Hepatocyte (in vitro differentiated cells): Measurements from ENCODE around the gene RUBCN. TPM values are rescaled to one million over a fixed set of nuclear protein-coding genes. Genes with fewer than 3 reads are reported as not detected.

Experiments
- DNase-seq: peaks from one replicate; pipeline ENCODE4 v3.0.0-alpha.2; 2016; ENCODE audit warnings: low spot score
- H2AFZ ChIP-seq: fragments of 200-600 bp; sonication (generic); 2 replicates; pipeline ENCODE4 v1.6.0; 2016; ENCODE audit warnings: antibody characterized with exemption, mild to moderate bottlenecking
- H3K27ac ChIP-seq: fragments of 200-600 bp; sonication (generic); 2 replicates; pipeline ENCODE4 v1.5.1; 2016; ENCODE audit warnings: mild to moderate bottlenecking
- H3K27me3 ChIP-seq: fragments of 200-600 bp; sonication (generic); 2 replicates; pipeline ENCODE4 v1.6.1; 2016
- H3K36me3 ChIP-seq: fragments of 200-600 bp; sonication (generic); replicated peaks from 2 replicates; pipeline ENCODE4 v1.5.1; 2016; ENCODE audit warnings: low read depth; ENCODE audit not compliant: insufficient read depth
- H3K4me1 ChIP-seq: fragments of 200-600 bp; sonication (generic); 2 replicates; pipeline ENCODE4 v1.5.1; 2016; ENCODE audit warnings: mild to moderate bottlenecking, moderate library complexity; ENCODE audit not compliant: insufficient read depth
- H3K4me2 ChIP-seq: fragments of 200-600 bp; sonication (generic); 2 replicates; pipeline ENCODE4 v1.6.0; 2016
- H3K4me3 ChIP-seq: fragments of 200-600 bp; sonication (generic); 2 replicates; pipeline ENCODE4 v1.5.1; 2016; ENCODE audit warnings: mild to moderate bottlenecking
- H3K79me2 ChIP-seq: fragments of 200-600 bp; sonication (generic); 2 replicates; pipeline ENCODE4 v1.6.0; 2017; ENCODE audit warnings: mild to moderate bottlenecking
- H3K9me2 ChIP-seq: fragments of 200-600 bp; sonication (generic); replicated peaks from 2 replicates; pipeline ENCODE4 v1.6.0; 2017; ENCODE audit warnings: mild to moderate bottlenecking; ENCODE audit not compliant: insufficient read depth
- H3K9me3 ChIP-seq: fragments of 200-600 bp; sonication (generic); 2 replicates; pipeline ENCODE4 v1.5.1; 2016; ENCODE audit warnings: low read depth, mild to moderate bottlenecking
- H4K20me1 ChIP-seq: fragments of 200-600 bp; sonication (generic); 2 replicates; pipeline ENCODE4 v1.6.0; 2016; ENCODE audit warnings: mild to moderate bottlenecking; ENCODE audit not compliant: insufficient read depth, poor library complexity, severe bottlenecking
- CTCF ChIP-seq: fragments of 200-600 bp; sonication (generic); IDR thresholded peaks from 2 replicates; pipeline ENCODE4 v1.5.1; 2016; ENCODE audit warnings: antibody characterized with exemption, mild to moderate bottlenecking; ENCODE audit not compliant: poor library complexity
- EZH2 ChIP-seq: fragments of 200-600 bp; sonication (generic); IDR thresholded peaks from 2 replicates; pipeline ENCODE4 v1.6.1; 2016; ENCODE audit warnings: antibody characterized with exemption, mild to moderate bottlenecking, borderline replicate concordance
- EZH2phosphoT487 ChIP-seq: fragments of 200-600 bp; sonication (generic); IDR thresholded peaks from one replicate; pipeline ENCODE4 v1.6.1; 2018; ENCODE audit warnings: antibody characterized with exemption, mild to moderate bottlenecking, low read depth, moderate library complexity; ENCODE audit not compliant: unreplicated experiment, severe bottlenecking
- WGBS: methylation state at CpG from one replicate; pipeline ENCODE4 v1.1.6; 2016; ENCODE audit warnings: low lambda C conversion rate; ENCODE audit errors: missing lambda C conversion rate; 5-methylcytosine and 5-hydroxymethylcytosine counted together
- polyA plus RNA-seq: library from polyadenylated mRNA; unstranded; fragments of >200 nt; fragmentation: Nextera tagmentation; extraction: Ambion mirVana; gene quantifications from 2 replicates; pipeline ENCODE4 v1.2.1, GENCODE V29; 2016
- total RNA-seq: library from RNA; depleted of rRNA; stranded (reverse); fragments of >200 nt; gene quantifications from 2 replicates; pipeline ENCODE4 v1.2.3, GENCODE V29; 2014

RUBCN gene
- total and polyA plus RNA-seq, 2 experiments from 2014 or later, result 7.2 to 11.0 TPM

GRCh38 chr3:197753263-197753662 lies 16.6 kb upstream of the RUBCN start:
- no peak for TF ChIP-seq CTCF
- no peak for TF ChIP-seq EZH2
- no peak for TF ChIP-seq EZH2phosphoT487
- no peak for DNase-seq
- H3K4me2 ChIP-seq, result no peak overlapping the region
- 96% methylated on average over 3 of the region's 3 CpGs for WGBS
- H3K27ac ChIP-seq, result no peak overlapping the region
- H3K27me3 ChIP-seq, result no peaks in the 10 kb centered on the region
- no peaks in the 10 kb centered on the region for H3K9me3 ChIP-seq
- H2AFZ ChIP-seq, result no peak overlapping the region
- H3K9me2 ChIP-seq, result no peaks in the 10 kb centered on the region
- peaks cover 10% of the 10 kb centered on the region for H3K4me1 ChIP-seq
- peaks cover 57% of the 10 kb centered on the region for H4K20me1 ChIP-seq
- H3K4me3 ChIP-seq, result no peak overlapping the region
- H3K36me3 ChIP-seq, result no peaks in the 10 kb centered on the region
- peaks cover 70% of the 10 kb centered on the region for H3K79me2 ChIP-seq

- H2AFZ ChIP-seq, result no peak overlapping the region
- no peak for TF ChIP-seq EZH2phosphoT487
- TF ChIP-seq CTCF, result no peak
- TF ChIP-seq EZH2, result no peak
- WGBS, result 83% methylated on average over 5 of the region's 5 CpGs
- no peaks in the 10 kb centered on the region for H3K9me3 ChIP-seq
- H4K20me1 ChIP-seq, result peaks cover 57% of the 10 kb centered on the region
- H3K4me2 ChIP-seq, result peak overlapping the region; percentile 85
- peaks cover 59% of the 10 kb centered on the region for H3K79me2 ChIP-seq
- H3K27ac ChIP-seq, result peak overlapping the region; percentile 1
- H3K4me3 ChIP-seq, result no peak overlapping the region
- H3K9me2 ChIP-seq, result no peaks in the 10 kb centered on the region
- no peaks in the 10 kb centered on the region for H3K27me3 ChIP-seq
- DNase-seq, result no peak
- peaks cover 10% of the 10 kb centered on the region for H3K4me1 ChIP-seq
- no peaks in the 10 kb centered on the region for H3K36me3 ChIP-seq
Measured at GRCh38 chr3:197752107-197752506, 15.4 kb upstream of the RUBCN start.

- peak overlapping the region; percentile 99 for H3K27ac ChIP-seq
- peaks cover 10% of the 10 kb centered on the region for H3K4me1 ChIP-seq
- peaks cover 50% of the 10 kb centered on the region for H4K20me1 ChIP-seq
- H3K4me3 ChIP-seq, result peak overlapping the region; percentile 82
- H3K36me3 ChIP-seq, result no peaks in the 10 kb centered on the region
- peak overlapping the region; percentile 85 for H3K4me2 ChIP-seq
- no peaks in the 10 kb centered on the region for H3K9me3 ChIP-seq
- peaks cover 51% of the 10 kb centered on the region for H3K79me2 ChIP-seq
- DNase-seq, result peak; percentile 54
- TF ChIP-seq CTCF (no peak), EZH2 (no peak), EZH2phosphoT487 (no peak)
- H3K9me2 ChIP-seq, result no peaks in the 10 kb centered on the region
- H3K27me3 ChIP-seq, result no peaks in the 10 kb centered on the region
- WGBS, result 29% methylated on average over 35 of the region's 36 CpGs
- peak overlapping the region; percentile 92 for H2AFZ ChIP-seq
Measured at GRCh38 chr3:197750858-197751737, 14.4 kb upstream of the RUBCN start.
